C4-2B (cell line): ENCODE measurements around the gene ADAMTS15.

Experiments
- H3K27ac ChIP-seq: fragments of 450-650 bp; 2 replicates; pipeline ENCODE4 v1.5.1; 2017
- ZFX ChIP-seq: fragments of 450-650 bp; IDR thresholded peaks from 2 replicates; pipeline ENCODE4 v1.6.1; 2017
- TF ChIP-seq, protein P1 (sequence below): fragments of 450-650 bp; conservative IDR thresholded peaks from 2 replicates; pipeline ENCODE4 v1.5.1; 2017; ENCODE audit warnings: mild to moderate bottlenecking

Gene ADAMTS15

DNA sequence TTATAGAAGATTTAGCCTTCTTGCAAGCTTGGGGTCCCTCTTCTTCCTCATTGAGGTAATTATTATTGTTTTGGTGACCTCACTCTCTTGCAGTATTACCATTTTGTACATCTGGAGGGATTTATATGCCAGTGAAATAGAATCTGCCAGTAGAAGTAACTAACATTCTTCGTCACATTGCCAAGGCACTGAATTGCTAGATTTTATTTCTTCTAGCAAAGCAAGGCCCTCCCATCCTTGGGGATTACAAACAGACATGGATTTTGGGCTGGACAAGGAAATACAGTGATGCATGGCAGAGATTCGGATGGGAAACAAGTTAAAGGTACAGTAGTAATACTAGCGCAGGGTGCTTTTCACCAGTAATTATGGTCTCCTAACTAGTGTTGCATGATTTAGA lies 7.8 kb downstream of the ADAMTS15 start:
- TF ChIP-seq, protein P1, sequence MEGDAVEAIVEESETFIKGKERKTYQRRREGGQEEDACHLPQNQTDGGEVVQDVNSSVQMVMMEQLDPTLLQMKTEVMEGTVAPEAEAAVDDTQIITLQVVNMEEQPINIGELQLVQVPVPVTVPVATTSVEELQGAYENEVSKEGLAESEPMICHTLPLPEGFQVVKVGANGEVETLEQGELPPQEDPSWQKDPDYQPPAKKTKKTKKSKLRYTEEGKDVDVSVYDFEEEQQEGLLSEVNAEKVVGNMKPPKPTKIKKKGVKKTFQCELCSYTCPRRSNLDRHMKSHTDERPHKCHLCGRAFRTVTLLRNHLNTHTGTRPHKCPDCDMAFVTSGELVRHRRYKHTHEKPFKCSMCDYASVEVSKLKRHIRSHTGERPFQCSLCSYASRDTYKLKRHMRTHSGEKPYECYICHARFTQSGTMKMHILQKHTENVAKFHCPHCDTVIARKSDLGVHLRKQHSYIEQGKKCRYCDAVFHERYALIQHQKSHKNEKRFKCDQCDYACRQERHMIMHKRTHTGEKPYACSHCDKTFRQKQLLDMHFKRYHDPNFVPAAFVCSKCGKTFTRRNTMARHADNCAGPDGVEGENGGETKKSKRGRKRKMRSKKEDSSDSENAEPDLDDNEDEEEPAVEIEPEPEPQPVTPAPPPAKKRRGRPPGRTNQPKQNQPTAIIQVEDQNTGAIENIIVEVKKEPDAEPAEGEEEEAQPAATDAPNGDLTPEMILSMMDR: no peak
- TF ChIP-seq ZFX: no peak
- H3K27ac ChIP-seq: no peak overlapping the region

- no peak overlapping the region for H3K27ac ChIP-seq
- TF ChIP-seq, protein P1: no peak
- no peak for TF ChIP-seq ZFX
These were observed 9.4 kb downstream of the ADAMTS15 start for GRCh38 chr11:130457623-130458409.

DNA sequence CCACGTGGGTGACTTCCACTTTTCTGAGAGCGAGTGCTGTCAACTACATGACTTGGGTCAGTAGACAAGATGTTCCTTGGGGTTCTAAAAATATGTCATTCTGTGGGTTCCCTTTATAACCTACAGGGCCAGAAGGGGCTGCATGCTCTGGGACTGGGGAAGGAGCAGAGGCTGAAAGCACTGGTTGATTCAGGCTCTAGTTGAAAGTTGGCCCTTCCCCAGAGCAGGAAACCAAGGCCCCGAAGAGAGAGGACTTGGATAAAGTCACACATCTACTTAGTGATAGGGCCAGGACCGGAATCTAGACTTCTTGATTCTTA lies 9.9 kb downstream of the ADAMTS15 start:
- no peak overlapping the region for H3K27ac ChIP-seq
- no peak for TF ChIP-seq ZFX
- TF ChIP-seq, protein P1: no peak

DNA sequence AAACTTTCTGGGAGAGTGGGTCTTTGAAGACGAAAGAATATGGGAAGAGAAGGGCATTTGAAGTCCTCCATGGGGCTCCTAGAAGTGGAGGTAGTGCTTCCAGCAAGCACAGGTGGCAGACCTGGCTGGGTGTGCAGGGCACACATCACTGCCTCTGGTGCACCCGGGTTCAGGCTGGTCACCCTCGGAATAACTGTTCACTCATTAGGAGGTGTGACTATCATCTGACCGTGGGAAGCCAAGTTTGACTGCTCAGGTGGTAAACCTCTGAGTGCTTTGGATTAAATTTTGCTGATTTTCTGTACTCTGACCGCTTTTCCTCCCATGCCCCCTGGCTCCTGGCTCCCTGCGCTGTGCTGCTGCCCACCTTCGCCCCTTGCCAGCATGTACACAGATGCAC lies 11.1 kb downstream of the ADAMTS15 start:
- TF ChIP-seq, protein P1: no peak
- TF ChIP-seq ZFX: no peak
- H3K27ac ChIP-seq: no peak overlapping the region

DNA sequence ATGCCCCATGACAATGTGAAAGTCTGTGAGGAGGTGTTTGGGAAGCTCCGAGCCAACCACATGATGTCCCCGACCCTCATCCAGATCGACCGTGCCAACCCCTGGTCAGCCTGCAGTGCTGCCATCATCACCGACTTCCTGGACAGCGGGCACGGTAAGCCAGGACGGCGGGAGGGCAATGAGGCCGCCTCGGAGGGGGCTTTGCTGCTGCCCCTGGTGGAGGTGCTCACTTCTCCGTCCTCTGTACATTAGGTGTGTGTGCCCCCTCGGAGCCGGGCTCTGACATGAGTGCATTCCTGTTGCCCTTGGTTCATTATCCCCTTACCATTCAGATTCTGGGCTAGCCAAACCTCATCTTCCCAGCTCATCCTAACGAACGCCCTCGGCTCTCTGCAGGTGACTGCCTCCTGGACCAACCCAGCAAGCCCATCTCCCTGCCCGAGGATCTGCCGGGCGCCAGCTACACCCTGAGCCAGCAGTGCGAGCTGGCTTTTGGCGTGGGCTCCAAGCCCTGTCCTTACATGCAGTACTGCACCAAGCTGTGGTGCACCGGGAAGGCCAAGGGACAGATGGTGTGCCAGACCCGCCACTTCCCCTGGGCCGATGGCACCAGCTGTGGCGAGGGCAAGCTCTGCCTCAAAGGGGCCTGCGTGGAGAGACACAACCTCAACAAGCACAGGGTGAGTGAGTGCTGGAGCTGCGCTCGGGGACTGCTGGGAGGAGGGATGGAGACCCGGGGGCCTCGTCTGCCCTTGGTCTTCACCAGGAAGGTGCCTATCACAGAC lies 13.8 kb downstream of the ADAMTS15 start:
- H3K27ac ChIP-seq: no peak overlapping the region
- TF ChIP-seq ZFX: no peak
- TF ChIP-seq, protein P1: no peak

DNA sequence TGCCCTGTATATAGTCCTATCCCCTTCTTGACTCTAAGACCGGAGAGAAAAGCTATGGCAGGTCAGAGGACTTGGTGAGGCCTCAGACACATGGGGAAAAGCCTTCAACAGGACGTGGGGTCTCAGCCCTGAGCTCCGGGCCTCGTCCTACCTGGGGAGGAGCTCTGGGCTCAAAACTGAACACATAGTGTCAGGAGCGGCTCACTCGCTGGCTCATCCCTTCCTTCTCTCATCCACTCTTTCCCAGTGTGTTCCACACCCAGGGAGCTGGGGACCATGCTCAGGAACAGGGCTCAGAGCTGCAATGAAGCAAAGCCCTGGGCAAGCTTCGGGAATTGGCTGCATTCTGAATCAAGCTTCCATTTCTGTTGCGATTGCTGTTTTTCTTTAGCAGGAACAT lies 14.5 kb downstream of the ADAMTS15 start:
- TF ChIP-seq, protein P1: no peak
- no peak for TF ChIP-seq ZFX
- no peak overlapping the region for H3K27ac ChIP-seq

GRCh38 chr11:130464291-130464812 lies 15.9 kb downstream of the ADAMTS15 start:
- TF ChIP-seq, protein P1: no peak
- no peak for TF ChIP-seq ZFX
- no peak overlapping the region for H3K27ac ChIP-seq
